Tongue (tissue), 2 donors: ENCODE data around the gene ITGB8. TPM values are rescaled to one million over a fixed set of nuclear protein-coding genes. Genes with fewer than 3 reads are reported as not detected.
"Not testable (repeated sequence)": the region's sequence is repeated elsewhere in the genome, so short reads cannot be mapped to it uniquely, and the experiment has no call there.

Experiments used
- DNase-seq: peaks from one replicate; pipeline ENCODE4 v3.0.0-alpha.2; 2015
- total RNA-seq: library from RNA; depleted of rRNA; stranded (reverse); fragments of >200 nt; gene quantifications from one replicate; pipeline ENCODE4 v1.2.3, GENCODE V29; 2014

Gene ITGB8
- total RNA-seq, 1 donor from 2014 or later, result 27.0 TPM

DNA sequence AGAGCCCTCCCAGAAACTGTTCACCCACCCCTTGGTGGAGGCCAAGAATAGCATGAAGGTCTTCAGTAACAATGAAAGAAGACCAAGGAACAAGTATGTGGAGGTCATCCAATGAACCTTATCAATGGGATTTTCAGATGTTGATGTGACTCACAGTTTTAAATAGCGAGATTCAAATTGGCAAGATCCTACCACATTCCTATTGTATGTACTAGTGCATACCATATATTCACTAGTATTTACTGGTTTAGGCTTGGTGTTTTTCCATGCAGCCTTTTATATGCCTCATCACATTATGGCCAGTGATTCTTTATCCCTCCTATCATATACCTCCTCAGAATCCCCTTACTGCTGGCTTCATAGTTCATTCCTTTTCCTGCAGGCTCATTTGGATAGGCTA, 54.4 kb downstream of the ITGB8 start:
- peak; percentile 2 for DNase-seq

DNA sequence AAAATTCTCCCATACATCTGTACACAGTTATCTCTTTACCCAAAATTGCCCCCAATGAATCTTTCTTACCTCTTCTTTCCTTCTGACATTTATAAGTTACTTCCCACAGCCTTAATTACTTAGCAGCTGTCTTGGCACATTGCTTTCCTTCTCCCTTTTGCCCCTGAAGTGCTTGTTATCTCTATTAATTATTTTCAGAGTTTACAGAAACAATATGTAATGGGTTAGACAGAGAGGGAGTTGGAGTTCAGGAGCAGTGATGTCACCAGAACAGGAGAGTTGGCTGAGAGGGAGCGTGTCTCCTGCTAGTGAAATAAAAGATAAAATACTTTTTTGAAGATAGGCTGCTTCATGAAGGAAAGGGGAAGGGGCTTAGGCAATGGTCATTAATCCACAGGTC, 57.4 kb downstream of the ITGB8 start:
- no peak for DNase-seq

DNA sequence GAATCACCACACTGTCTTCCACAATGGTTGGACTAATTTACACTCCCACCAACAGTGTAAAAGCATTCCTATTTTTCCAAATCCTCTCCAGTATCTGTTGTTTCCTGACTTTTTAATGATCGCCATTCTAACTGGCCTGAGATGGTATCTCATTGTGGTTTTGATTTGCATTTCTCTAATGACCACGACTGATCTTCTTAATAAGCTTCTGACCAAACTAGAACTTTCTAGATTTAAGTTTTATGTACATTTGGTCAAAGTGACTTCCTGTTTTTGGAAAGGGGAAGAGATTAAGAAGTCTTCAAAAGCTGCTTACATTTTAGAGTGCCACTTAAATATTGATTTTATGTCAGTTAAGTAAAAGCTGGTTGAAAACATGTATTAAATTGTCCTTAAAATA, 58.5 kb downstream of the ITGB8 start:
- DNase-seq, result not testable (repeated sequence)

- no peak for DNase-seq
Measured at GRCh38 chr7:20393021-20393610, 62.4 kb downstream of the ITGB8 start.

GRCh38 chr7:20393616-20394015, 62.9 kb downstream of the ITGB8 start:
- no peak for DNase-seq

GRCh38 chr7:20394284-20394683, 63.6 kb downstream of the ITGB8 start:
- DNase-seq, result no peak

DNA sequence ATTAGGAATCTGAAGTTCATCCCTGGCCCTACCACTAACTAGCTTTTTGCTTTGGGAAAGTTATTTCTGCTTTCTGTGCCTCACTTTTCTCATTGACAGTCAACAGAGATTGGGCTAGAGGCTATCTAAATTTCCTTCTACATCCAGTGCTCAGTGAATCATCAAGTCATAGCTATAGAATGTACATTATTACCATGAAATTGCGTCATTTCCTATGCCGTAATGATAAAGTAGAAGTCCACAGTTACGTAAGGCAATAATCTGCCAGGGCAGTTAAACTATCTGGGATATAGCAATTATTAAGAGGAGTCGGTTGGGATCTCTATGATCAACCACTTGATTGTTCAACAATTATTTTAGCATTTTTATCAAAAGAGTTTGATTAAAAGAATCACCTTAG, 64.4 kb downstream of the ITGB8 start:
- no peak for DNase-seq

DNA sequence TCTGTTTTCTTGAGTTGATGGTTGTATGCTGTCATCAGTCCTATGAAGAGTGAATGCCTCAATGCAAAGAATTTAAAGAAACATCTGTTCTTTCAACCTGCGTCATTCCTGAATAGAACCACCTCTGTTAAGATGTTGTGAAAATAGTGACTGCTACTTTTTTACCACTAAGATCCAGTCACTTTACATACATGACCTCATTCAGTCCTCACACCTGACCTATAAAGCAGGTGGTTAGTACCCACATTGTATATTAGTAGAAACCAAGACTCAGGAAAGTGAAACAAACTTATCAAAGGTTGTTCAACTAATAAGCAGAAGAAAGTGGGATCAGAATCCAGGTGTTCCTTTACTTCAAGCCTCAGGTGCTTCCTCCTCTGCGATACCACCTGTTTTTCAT, 64.8 kb downstream of the ITGB8 start:
- DNase-seq, result no peak

GRCh38 chr7:20399521-20399920, 68.8 kb downstream of the ITGB8 start:
- DNase-seq, result no peak

DNA sequence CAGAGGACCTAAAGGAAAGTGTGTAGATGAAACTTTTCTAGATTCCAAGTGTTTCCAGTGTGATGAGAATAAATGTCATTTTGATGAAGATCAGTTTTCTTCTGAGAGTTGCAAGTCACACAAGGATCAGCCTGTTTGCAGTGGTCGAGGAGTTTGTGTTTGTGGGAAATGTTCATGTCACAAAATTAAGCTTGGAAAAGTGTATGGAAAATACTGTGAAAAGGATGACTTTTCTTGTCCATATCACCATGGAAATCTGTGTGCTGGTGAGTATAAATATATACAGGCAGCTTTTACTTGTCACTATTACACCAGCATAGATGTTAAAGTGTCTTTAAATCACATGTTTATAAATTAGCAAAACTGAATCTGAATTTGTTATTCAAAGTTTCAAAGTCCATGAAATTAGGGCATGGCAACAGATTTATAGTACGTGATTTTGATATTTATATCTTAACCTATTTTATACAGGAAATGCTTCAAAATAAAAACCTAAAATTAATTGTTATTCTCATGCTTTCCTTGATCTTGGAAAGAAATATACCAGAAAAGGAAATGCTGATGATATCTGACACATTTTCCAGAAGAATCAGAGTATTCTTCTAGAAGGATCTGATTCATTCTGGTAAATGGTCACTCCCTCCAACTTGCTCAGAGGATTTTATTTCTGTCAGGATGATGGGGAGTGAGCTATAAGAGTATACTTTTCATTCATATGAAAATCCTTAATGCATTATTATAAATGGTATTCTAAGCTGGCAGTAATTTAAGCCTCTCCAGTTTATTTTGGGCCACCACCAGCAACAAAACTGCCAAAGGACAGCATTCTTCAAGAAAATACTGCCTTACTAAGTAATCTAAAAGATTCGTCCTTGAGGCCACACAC, 71.4 kb downstream of the ITGB8 start:
- peak; percentile 58 for DNase-seq

DNA sequence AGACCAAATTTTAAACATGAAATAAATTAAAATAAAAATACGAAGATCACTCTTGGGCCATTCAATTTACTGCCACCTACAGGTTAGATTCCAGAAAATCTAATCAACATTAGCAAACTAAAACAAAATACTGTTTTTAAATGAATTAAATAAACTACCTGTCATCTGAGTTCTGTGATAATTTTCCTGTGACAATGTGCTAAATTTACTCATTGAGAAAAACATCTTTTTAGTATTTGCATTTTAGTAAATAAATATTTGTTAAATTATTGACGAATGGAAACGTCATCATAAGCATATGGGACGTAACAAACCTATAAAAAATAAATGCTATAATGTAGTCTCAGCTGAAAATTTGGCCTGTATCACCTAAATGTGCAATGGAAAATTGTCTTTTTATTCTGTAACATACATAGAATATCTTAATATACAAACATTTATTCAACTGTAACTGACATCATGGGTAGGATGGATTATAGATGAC, 72.1 kb downstream of the ITGB8 start:
- no peak for DNase-seq

DNA sequence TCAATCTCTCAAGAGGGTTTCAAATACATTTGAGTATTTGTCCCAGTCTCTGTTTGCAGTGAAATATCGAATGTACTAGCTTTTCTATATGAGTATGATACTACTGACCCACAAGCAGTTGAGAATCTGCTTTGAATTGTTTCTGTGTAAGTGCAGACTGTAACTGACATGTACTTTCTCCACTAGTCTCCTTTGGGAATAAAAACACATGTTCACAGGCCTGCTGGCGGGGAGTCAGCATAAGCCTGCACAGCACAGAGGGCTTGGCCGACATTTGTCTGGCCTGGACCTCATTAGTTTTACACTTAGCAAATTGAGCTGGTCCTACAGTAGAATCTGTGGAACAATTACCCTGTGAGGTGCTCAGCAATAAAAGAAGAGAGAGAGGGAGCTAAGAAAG, 72.6 kb downstream of the ITGB8 start:
- DNase-seq, result peak; percentile 89

GRCh38 chr7:20404320-20404719, 73.6 kb downstream of the ITGB8 start:
- DNase-seq, result peak; percentile 4

- DNase-seq, result peak; percentile 29
Measured at GRCh38 chr7:20407585-20408466, 77.1 kb downstream of the ITGB8 start.

DNA sequence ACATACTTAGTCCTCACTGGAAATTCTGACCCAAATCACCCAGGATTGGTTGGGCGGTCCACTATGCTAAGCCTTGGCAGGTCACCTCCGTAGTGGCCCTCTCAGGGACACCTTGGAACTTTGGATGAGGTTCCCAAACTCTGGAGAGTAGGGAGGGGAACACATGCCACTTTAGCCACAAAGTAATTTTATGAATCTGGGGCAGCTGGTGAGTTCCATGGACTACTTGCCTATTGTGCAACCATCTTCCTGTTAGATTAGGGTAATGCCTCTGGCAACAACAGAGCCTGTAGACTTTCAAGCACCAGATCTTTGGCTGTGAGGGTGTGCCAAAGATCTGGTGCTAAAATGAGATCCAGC, 77.7 kb downstream of the ITGB8 start:
- no peak for DNase-seq

GRCh38 chr7:20409961-20410360, 79.3 kb downstream of the ITGB8 start:
- DNase-seq, result no peak

DNA sequence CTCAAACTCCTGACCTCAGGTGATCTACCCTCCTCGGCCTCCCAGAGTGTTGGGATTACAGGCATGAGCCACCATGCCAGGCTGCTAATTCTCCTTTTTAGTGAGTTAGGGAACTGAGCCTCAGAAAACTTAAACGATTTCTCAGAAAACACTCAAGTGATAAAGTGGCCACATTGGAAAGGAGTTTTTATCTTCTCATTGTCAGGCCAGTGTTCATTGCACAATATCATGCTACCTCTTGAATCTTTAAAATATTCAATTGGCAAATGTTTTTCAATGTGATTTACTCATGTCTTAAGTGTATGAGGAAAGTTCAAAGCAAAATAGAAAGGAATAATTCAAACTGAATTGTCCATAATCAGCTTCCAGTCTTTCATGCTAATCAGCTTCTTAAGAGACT, 80.7 kb downstream of the ITGB8 start:
- no peak for DNase-seq

GRCh38 chr7:20412032-20412431, 81.3 kb downstream of the ITGB8 start:
- no peak for DNase-seq

DNA sequence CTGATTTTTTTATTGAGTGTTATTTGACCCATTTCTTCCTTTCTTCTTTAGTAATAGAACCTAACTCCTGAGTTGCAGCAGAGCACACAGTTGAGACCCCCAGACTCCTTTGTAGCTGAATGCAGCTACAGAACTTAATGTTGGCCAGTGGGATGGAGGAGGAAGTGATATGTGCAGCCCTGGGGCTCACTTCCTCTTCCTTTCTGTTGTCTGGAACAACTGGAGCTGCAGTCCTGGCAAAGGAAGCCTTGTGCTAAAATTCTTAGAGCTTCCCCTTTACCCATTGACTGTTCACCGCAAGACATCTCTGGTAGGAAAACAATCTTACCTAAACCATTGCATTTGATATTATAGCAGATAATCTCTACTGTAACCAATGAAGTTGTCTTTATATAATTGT, 86.6 kb downstream of the ITGB8 start:
- DNase-seq, result no peak

GRCh38 chr7:20417675-20418382, 87.1 kb downstream of the ITGB8 start:
- no peak for DNase-seq

GRCh38 chr7:20424500-20424899, 93.8 kb downstream of the ITGB8 start:
- DNase-seq, result peak; percentile 50

DNA sequence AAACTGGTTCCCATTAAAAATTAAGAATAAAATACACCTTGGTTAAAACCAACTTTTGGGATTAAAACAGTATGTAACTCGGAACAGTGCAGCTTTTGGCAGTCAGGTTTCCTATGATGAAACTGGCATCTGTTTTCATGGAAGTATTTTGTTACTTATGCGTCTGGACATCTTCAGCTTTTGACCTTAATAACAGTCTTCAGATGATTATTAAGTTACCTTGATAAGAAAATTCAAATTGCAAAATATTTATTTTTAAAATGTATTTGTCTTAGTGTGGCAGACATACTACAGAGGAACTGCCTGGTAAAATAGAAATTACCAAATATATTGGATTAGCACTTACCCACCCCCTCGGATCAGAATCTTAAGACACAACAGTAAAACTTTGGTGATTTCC, 100.0 kb downstream of the ITGB8 start:
- DNase-seq, result no peak
